Naive thymus-derived CD4-positive, alpha-beta T cell (primary cell): ENCODE results near the gene ACO2. TPM values are rescaled to one million over a fixed set of nuclear protein-coding genes. Genes with fewer than 3 reads are reported as not detected.

Source experiments
- ATAC-seq: fragments of 150-1000 bp; cut with Tn5 transposase; 2 replicates; pipeline ENCODE4 v1.10.0; 2021; ENCODE audit warnings: mild to moderate bottlenecking, moderate library complexity
- CTCF ChIA-PET: fragments of 350-600 bp; sonication (Branson Sonifier 250); formaldehyde crosslinking; loops from one replicate; lab custom pipeline; 2021; ENCODE audit warnings: antibody characterized with exemption; lab: Charles Lee
- POLR2A ChIA-PET: fragments of 350-600 bp; sonication (Branson Sonifier 250); formaldehyde crosslinking; loops from one replicate; lab custom pipeline; 2021; ENCODE audit warnings: antibody characterized with exemption, inconsistent platforms; lab: Charles Lee
- DNase-seq, 9 donors: peaks; one replicate each; pipeline versions ENCODE4 v3.0.0 to v3.0.0-alpha.2; 2020 to 2022; ENCODE audit warnings: mixed read lengths in 1 of 9
- H3K27ac ChIP-seq: one replicate; pipeline ENCODE4 v1.7.0; 2013; ENCODE audit warnings: mild to moderate bottlenecking, low read depth, low read length, moderate library complexity
- H3K27me3 ChIP-seq, 2 donors: one replicate each; pipeline ENCODE4 v1.7.0; 2013; ENCODE audit warnings: low read length in 2 of 2, mild to moderate bottlenecking in 2 of 2, moderate library complexity in 2 of 2; ENCODE audit not compliant: control insufficient read depth in 2 of 2, insufficient read depth in 2 of 2
- H3K36me3 ChIP-seq, 3 experiments: 1 replicate in 2 of 3; 2 replicates in 1 of 3; pipeline ENCODE4 v1.7.0; 2013; ENCODE audit warnings: low read length in 3 of 3, mild to moderate bottlenecking in 3 of 3, moderate library complexity in 1 of 3; ENCODE audit not compliant: insufficient read depth in 3 of 3, control insufficient read depth in 2 of 3
- H3K4me1 ChIP-seq, 2 donors: one replicate each; pipeline ENCODE4 v1.7.0; 2013; ENCODE audit warnings: low read length in 2 of 2, mild to moderate bottlenecking in 2 of 2, moderate library complexity in 1 of 2; ENCODE audit not compliant: control insufficient read depth in 2 of 2, insufficient read depth in 2 of 2
- H3K4me3 ChIP-seq: 2 replicates; pipeline ENCODE4 v1.7.0; 2013; ENCODE audit warnings: mild to moderate bottlenecking, low read length
- H3K9me3 ChIP-seq, 3 experiments: 1 replicate in 2 of 3; 2 replicates in 1 of 3; pipeline ENCODE4 v1.7.0; 2013; ENCODE audit warnings: low read length in 3 of 3; ENCODE audit not compliant: control insufficient read depth in 2 of 3
- H3K27ac Mint-ChIP-seq, 9 donors: one replicate each; pipeline ENCODE4 v1.8.0; 2020 to 2022; ENCODE audit warnings: mixed read lengths in 9 of 9, mild to moderate bottlenecking in 8 of 9, moderate library complexity in 5 of 9, inconsistent platforms in 2 of 9
- H3K27me3 Mint-ChIP-seq, 5 donors: one replicate each; pipeline ENCODE4 v1.8.0; 2021 to 2022; ENCODE audit warnings: mixed read lengths in 5 of 5, mild to moderate bottlenecking in 1 of 5
- H3K36me3 Mint-ChIP-seq, 5 donors: one replicate each; pipeline ENCODE4 v1.8.0; 2020 to 2022; ENCODE audit warnings: mixed read lengths in 5 of 5, mild to moderate bottlenecking in 3 of 5, inconsistent platforms in 1 of 5
- H3K4me1 Mint-ChIP-seq, 7 donors: one replicate each; pipeline ENCODE4 v1.8.0; 2020 to 2022; ENCODE audit warnings: mixed read lengths in 7 of 7, mild to moderate bottlenecking in 3 of 7, inconsistent platforms in 1 of 7
- H3K4me3 Mint-ChIP-seq, 10 donors: one replicate each; pipeline ENCODE4 v1.8.0; 2020 to 2022; ENCODE audit warnings: mild to moderate bottlenecking in 10 of 10, mixed read lengths in 10 of 10, moderate library complexity in 6 of 10, inconsistent platforms in 2 of 10
- H3K9me3 Mint-ChIP-seq, 11 donors: one replicate each; pipeline ENCODE4 v1.8.0; 2020 to 2022; ENCODE audit warnings: mixed read lengths in 11 of 11, mild to moderate bottlenecking in 4 of 11, inconsistent platforms in 1 of 11, moderate library complexity in 1 of 11
- intact Hi-C, 2 donors: fragments of 100-400 bp; cut with micrococcal nuclease; formaldehyde crosslinking; loops; one replicate each; pipeline ENCODE4 v1.15.1; 2023
- polyA plus RNA-seq, 2 donors: library from polyadenylated mRNA; unstranded; fragments of 300-500 nt; fragmentation: Illumina TruSeq; gene quantifications; one replicate each; pipeline ENCODE4 v1.2.3, GENCODE V29; 2021
- total RNA-seq, 6 experiments: library from RNA in 5 of 6; stranded (reverse) in 5 of 6; gene quantifications; 1 replicate in 5 of 6; 2 replicates in 1 of 6; pipeline ENCODE4 v1.2.3 and lab custom pipeline; 2021 to 2026

Gene ACO2
- total and polyA plus RNA-seq, 7 experiments from 2014 or later, result 60.5 to 101 (median 70.3) TPM

DNA sequence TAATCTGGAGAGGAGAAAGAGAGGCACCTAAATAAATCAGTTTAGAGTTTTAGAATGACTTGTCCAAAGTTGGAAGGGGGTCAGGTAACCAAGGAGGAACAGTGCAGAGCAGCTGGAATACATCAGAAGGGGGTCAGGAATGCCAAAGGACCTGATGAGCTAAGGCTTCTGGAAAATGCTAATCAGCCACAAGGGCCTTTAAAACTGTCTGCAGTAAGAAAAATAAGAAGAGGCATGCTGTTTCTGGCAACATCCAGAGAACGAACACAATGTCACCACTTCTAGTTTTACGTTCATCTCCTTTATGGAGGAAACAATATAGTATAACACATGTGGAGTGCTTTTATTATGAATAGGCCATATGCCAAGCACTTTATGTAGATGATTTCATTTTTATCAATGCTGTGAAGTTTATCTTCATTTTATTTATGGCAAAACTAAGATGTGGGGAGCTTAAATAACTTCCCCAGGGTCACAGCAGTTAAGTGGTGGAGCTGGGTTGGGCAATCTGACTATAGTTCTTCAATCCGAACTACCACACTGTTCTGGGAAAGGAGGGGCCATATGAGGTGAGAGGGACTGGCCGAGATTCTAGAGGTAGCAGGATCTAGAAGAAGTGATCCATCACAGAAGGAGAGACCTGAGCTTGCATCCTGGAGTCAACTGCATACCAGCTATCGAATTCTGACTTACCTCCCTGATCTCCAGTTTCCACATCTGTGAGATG lies 22.6 kb downstream of the ACO2 start:
- peak overlapping the region in 4 of 9 donors; percentile 14 to 52 (median 22) for H3K27ac Mint-ChIP-seq
- DNase-seq (no peak), ATAC-seq (no peak)
- Histone ChIP-seq H3K9me3 (no peaks in the 10 kb centered on the region), H3K4me3 (no peak overlapping the region), H3K27ac (no peak overlapping the region), H3K4me1 (no peaks in the 10 kb centered on the region), H3K27me3 (no peaks in the 10 kb centered on the region), H3K36me3 (peaks cover 0 to 9% (median 0%) of the 10 kb centered on the region in 3 experiments)
- H3K4me3 Mint-ChIP-seq, result no peak overlapping the region
- ChIA-PET CTCF (interaction anchor here (0.8 kb wide), 1 partner anchor 9 kb away, joined by 3 read pairs; no protein-coding TSS in a partner anchor), POLR2A (interaction anchor here (1.3 kb wide), 1 partner anchor 9 kb away, joined by 4 read pairs; no protein-coding TSS in a partner anchor)
- no peaks in the 10 kb centered on the region for H3K9me3 Mint-ChIP-seq
- peaks cover 0 to 6% (median 0%) of the 10 kb centered on the region in 5 donors for H3K36me3 Mint-ChIP-seq
- intact Hi-C loops, result no loop called here
- no peaks in the 10 kb centered on the region for H3K27me3 Mint-ChIP-seq
- H3K4me1 Mint-ChIP-seq, result peaks cover 6 to 40% (median 37%) of the 10 kb centered on the region in 7 donors

DNA sequence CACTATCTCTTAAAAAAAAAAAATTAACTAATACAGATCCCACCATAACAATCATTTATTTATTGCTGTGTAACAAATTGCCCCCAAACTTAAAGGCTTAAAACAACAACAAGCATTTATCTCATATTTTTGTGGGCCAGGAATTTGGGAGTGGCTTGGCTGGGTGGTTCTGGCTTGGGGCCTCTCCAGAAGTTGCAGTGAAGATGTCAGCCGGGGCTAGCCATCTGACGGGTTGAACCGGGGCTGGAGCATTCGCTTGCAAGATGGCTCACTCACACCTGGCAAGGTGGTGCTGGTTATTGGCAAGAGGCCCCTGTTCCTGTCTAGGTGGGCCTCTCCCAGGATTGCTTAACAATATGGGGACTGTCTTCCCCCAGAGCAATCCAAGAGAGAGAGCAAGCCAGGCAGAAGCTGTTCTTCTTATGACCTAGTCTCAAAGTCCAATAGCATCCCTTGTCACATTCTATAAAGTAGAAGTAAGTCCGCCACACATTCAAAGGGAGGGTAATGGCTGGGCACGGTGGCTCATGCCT lies 29.5 kb downstream of the ACO2 start:
- Mint-ChIP-seq H3K4me1 (peaks cover 0 to 8% (median 0%) of the 10 kb centered on the region in 7 donors), H3K27me3 (no peaks in the 10 kb centered on the region), H3K9me3 (no peaks in the 10 kb centered on the region), H3K4me3 (no peak overlapping the region), H3K36me3 (peaks cover 0 to 18% (median 8%) of the 10 kb centered on the region in 5 donors), H3K27ac (no peak overlapping the region)
- POLR2A ChIA-PET, result interaction anchor here (0.7 kb wide), 1 partner anchor 95 kb away, joined by 4 read pairs; no protein-coding TSS in a partner anchor
- H3K36me3 ChIP-seq, result peaks cover 5 to 37% (median 5%) of the 10 kb centered on the region in 3 experiments
- H3K4me1 ChIP-seq, result no peaks in the 10 kb centered on the region
- no peak overlapping the region for H3K4me3 ChIP-seq
- no peaks in the 10 kb centered on the region for H3K27me3 ChIP-seq
- DNase-seq (no peak), ATAC-seq (no peak)
- no peak overlapping the region for H3K27ac ChIP-seq
- CTCF ChIA-PET, result interaction anchor here (3.8 kb wide), 1 partner anchor 95 kb away, joined by 14 read pairs; no protein-coding TSS in a partner anchor
- intact Hi-C loops, result no loop called here
- no peaks in the 10 kb centered on the region for H3K9me3 ChIP-seq

DNA sequence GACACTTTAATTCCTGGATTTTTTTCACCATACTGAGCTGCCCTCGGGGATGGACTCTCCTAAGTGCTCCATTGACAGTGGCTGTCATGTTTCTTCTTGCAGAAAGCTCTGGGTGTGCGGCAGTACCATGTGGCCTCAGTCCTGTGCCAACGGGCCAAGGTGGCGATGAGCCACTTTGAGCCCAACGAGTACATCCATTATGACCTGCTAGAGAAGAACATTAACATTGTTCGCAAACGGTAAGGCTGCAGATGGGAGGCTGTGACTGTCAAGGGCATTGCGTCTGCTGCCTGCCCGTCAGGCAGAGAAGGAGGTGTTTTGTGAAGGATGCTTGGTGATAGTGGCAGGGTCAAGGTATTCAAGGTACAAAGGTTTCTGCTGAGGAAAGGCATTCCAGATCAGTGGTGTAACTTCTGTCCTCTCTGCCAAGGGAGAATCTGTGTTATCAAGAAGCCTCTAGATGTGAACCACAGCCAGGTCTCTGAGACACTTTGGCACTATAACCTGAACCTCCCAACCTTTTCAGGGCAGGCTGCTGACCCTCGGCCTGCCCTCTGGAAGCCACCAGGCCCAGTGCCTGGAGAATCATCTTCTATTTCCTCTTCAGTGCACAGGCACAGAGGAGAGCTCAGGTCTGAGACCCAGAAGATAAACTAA lies 30.8 kb downstream of the ACO2 start:
- POLR2A ChIA-PET, result interaction anchor here (0.6 kb wide), 1 partner anchor 18 kb away, joined by 6 read pairs; no protein-coding TSS in a partner anchor
- no peak for ATAC-seq
- Histone ChIP-seq H3K27me3 (no peaks in the 10 kb centered on the region), H3K36me3 (peaks cover 5 to 49% (median 5%) of the 10 kb centered on the region in 3 experiments), H3K9me3 (no peaks in the 10 kb centered on the region), H3K4me3 (no peak overlapping the region), H3K27ac (no peak overlapping the region), H3K4me1 (no peaks in the 10 kb centered on the region)
- CTCF ChIA-PET, result interaction anchor here (0.6 to 3.8 kb wide), 5 partner anchors 8 to 97 kb away, joined by 3 to 29 read pairs (median 4); no protein-coding TSS in a partner anchor
- intact Hi-C loops, result no loop called here
- Mint-ChIP-seq H3K4me1 (peaks cover 0 to 8% (median under 1%) of the 10 kb centered on the region in 7 donors), H3K9me3 (no peaks in the 10 kb centered on the region), H3K27me3 (no peaks in the 10 kb centered on the region), H3K4me3 (no peak overlapping the region), H3K36me3 (peaks cover 0 to 18% (median 8%) of the 10 kb centered on the region in 5 donors), H3K27ac (peak overlapping the region in 1 of 9 donors; percentile 25)
- DNase-seq, result no peak

DNA sequence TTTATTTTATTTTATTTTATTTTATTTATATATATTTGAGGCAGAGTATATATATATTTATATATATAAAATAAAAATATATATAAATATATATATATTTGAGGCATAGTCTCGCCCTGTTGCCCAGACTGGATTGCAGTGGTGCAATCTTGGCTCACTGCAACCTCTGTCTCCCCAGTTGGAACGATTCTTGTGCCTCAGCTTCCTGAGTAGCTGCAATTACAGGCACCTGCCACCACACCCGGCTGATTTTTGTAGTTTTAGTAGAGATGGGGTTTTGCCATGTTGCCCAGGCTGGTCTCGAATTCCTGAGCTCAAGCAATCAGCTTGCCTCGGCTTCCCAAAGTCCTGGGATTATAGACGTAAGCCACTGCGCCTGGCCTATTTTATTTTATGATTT lies 31.4 kb downstream of the ACO2 start:
- peak overlapping the region in 2 of 9 donors; percentile 20 to 38 for H3K27ac Mint-ChIP-seq
- intact Hi-C loops, result no loop called here

DNA sequence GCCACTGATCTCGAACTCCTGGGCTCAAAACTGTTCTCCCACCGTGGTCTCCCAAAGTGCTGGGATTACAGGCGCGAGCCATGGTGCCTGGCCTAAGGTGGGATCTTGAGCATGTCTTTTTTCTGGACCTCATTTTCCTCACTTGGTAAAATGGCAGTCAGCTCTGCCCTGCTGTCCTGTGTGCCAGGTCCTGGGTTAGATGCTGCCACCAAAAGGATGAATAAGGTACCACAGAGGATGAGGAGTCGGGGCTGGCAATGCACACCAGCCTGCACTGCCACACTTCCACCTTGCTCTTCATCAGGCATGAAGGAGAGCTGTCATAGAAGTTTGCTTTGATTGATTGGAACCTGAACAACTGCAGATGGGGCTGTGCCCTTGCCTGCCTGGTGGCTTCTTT lies 32.3 kb downstream of the ACO2 start:
- ChIA-PET CTCF (interaction anchor here (2.9 kb wide), 1 partner anchor 98 kb away, joined by 29 read pairs; no protein-coding TSS in a partner anchor), POLR2A (interaction anchor here (0.7 kb wide), 1 partner anchor 89 kb away, joined by 3 read pairs; no protein-coding TSS in a partner anchor)
- H3K36me3 Mint-ChIP-seq, result peaks cover 0 to 18% (median 8%) of the 10 kb centered on the region in 5 donors
- peak; percentile 67 for ATAC-seq
- no peaks in the 10 kb centered on the region for H3K9me3 Mint-ChIP-seq
- H3K27ac Mint-ChIP-seq, result peak overlapping the region in 1 of 9 donors; percentile 41
- no peak overlapping the region for H3K27ac ChIP-seq
- peak in 4 of 9 donors; percentile 20 to 32 (median 24) for DNase-seq
- peaks cover 0 to 8% (median 1%) of the 10 kb centered on the region in 7 donors for H3K4me1 Mint-ChIP-seq
- no peaks in the 10 kb centered on the region for H3K27me3 ChIP-seq
- intact Hi-C loops, result loop anchor here (1.0 kb wide), 1 partner anchor 98 kb away; no protein-coding TSS in a partner anchor
- no peaks in the 10 kb centered on the region for H3K9me3 ChIP-seq
- H3K4me3 Mint-ChIP-seq, result no peak overlapping the region
- H3K4me3 ChIP-seq, result no peak overlapping the region
- H3K36me3 ChIP-seq, result peaks cover 5 to 59% (median 5%) of the 10 kb centered on the region in 3 experiments
- no peaks in the 10 kb centered on the region for H3K4me1 ChIP-seq
- H3K27me3 Mint-ChIP-seq, result no peaks in the 10 kb centered on the region

More for the DNA sequence above, 31.4 kb downstream of the ACO2 start:
- no peaks in the 10 kb centered on the region for H3K27me3 ChIP-seq
- ChIA-PET POLR2A (interaction anchor here (0.6 kb wide), 1 partner anchor 18 kb away, joined by 6 read pairs; no protein-coding TSS in a partner anchor), CTCF (interaction anchor here (1.1 to 2.9 kb wide), 2 partner anchors 8 to 97 kb away, joined by 3 to 29 read pairs; no protein-coding TSS in a partner anchor)
- ATAC-seq, result no peak
- Mint-ChIP-seq H3K36me3 (peaks cover 0 to 18% (median 8%) of the 10 kb centered on the region in 5 donors), H3K4me3 (no peak overlapping the region), H3K9me3 (no peaks in the 10 kb centered on the region), H3K27me3 (no peaks in the 10 kb centered on the region), H3K4me1 (peaks cover 0 to 8% (median 1%) of the 10 kb centered on the region in 7 donors)
- H3K4me1 ChIP-seq, result no peaks in the 10 kb centered on the region
- H3K9me3 ChIP-seq, result no peaks in the 10 kb centered on the region
- no peak overlapping the region for H3K4me3 ChIP-seq
- peaks cover 5 to 52% (median 5%) of the 10 kb centered on the region in 3 experiments for H3K36me3 ChIP-seq
- no peak for DNase-seq
- H3K27ac ChIP-seq, result no peak overlapping the region

DNA sequence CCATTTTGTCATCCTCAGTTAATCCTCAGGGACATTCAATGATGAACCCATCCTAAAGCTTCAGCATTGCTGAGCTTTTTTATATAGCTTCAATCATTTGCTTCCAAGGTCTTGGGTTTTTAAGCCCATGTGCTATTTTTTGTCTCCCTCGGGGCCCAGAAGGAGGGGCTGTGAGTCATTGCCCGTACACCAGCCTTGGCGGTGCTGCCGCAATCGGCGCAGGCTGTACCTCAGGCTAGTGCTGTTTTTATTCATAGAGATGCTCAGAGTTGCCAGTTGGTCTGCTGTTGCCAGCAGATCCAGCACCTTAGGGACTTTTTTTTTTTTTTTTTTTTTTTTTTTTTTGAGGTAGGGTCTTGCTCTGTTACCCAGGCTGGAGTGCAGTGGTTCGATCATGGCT lies 35.5 kb downstream of the ACO2 start:
- no peaks in the 10 kb centered on the region for H3K9me3 Mint-ChIP-seq
- H3K36me3 ChIP-seq, result peaks cover 5 to 70% (median 9%) of the 10 kb centered on the region in 3 experiments
- no peaks in the 10 kb centered on the region for H3K27me3 ChIP-seq
- H3K4me3 Mint-ChIP-seq, result no peak overlapping the region
- POLR2A ChIA-PET, result no interaction called here
- no peak overlapping the region for H3K27ac ChIP-seq
- H3K4me1 Mint-ChIP-seq, result peaks cover 0 to 5% (median 0%) of the 10 kb centered on the region in 7 donors
- no peaks in the 10 kb centered on the region for H3K9me3 ChIP-seq
- ATAC-seq (no peak), DNase-seq (no peak)
- no peak overlapping the region for H3K4me3 ChIP-seq
- CTCF ChIA-PET, result interaction anchor here (2.4 kb wide), 1 partner anchor 101 kb away, joined by 9 read pairs; no protein-coding TSS in a partner anchor
- H3K4me1 ChIP-seq, result no peaks in the 10 kb centered on the region
- H3K27me3 Mint-ChIP-seq, result no peaks in the 10 kb centered on the region
- peaks cover 3 to 23% (median 11%) of the 10 kb centered on the region in 5 donors for H3K36me3 Mint-ChIP-seq
- peak overlapping the region in 1 of 9 donors; percentile 34 for H3K27ac Mint-ChIP-seq
- intact Hi-C loops, result no loop called here
